ENCODE measurements around the gene KNDC1.

The KNDC1 gene

GRCh38 chr10:133195096-133195495, 35.1 kb downstream of the KNDC1 start:
- no peak overlapping the region for H3K23ac ChIP-seq (ENCODE audit: low read length)
- no CpG with 5 or more reads among the region's 19 CpGs for WGBS (ENCODE audit: extremely low coverage, insufficient coverage, insufficient read length)

GRCh38 chr10:133195611-133196010, 35.6 kb downstream of the KNDC1 start:
- H3K79me2 ChIP-seq (ENCODE audit: control insufficient read depth, insufficient read depth, low read length, poor library complexity) = no peaks in the 10 kb centered on the region
- H2BK5ac ChIP-seq (ENCODE audit: low read depth, low read length, poor library complexity) = no peak overlapping the region
- no peaks in the 10 kb centered on the region for H3K36me3 ChIP-seq (ENCODE audit: control insufficient read depth in 1 of 2, insufficient read depth in 2 of 2, low read length in 2 of 2)
- no peak overlapping the region for H2AFZ ChIP-seq (ENCODE audit: insufficient read depth, low read length, poor library complexity)
- H3K4me3 ChIP-seq (ENCODE audit: low read depth, low read length) = no peak overlapping the region
- H3K23ac ChIP-seq (ENCODE audit: low read length) = no peak overlapping the region
- H3K4me2 ChIP-seq (ENCODE audit: low read length) = no peak overlapping the region
- no peak overlapping the region for H3K14ac ChIP-seq (ENCODE audit: low read length)
- no peak overlapping the region for H2BK120ac ChIP-seq (ENCODE audit: insufficient read depth, low read length, poor library complexity)
- no CpG with 5 or more reads among the region's 23 CpGs for WGBS (ENCODE audit: extremely low coverage, insufficient coverage, insufficient read length)
- no peak overlapping the region for H3K9ac ChIP-seq (ENCODE audit: low read length)
- no peak overlapping the region for H3K27ac ChIP-seq (ENCODE audit: low read depth, low read length)
- H3K18ac ChIP-seq (ENCODE audit: low read length) = no peak overlapping the region
- no peak for DNase-seq
- no peak overlapping the region for H2AK5ac ChIP-seq (ENCODE audit: low read length)
- no peaks in the 10 kb centered on the region for H3K4me1 ChIP-seq (ENCODE audit: control insufficient read depth in 1 of 2, insufficient read depth in 2 of 2, low read length in 2 of 2)
- H3K27me3 ChIP-seq (ENCODE audit: insufficient read depth, low read length) = no peaks in the 10 kb centered on the region
- H3K9me3 ChIP-seq (ENCODE audit: insufficient read depth, low read depth, low read length) = peaks cover 8% of the 10 kb centered on the region
- H4K91ac ChIP-seq (ENCODE audit: low read depth, low read length) = no peak overlapping the region
- no peak overlapping the region for H2BK12ac ChIP-seq (ENCODE audit: low read length)
- H4K8ac ChIP-seq (ENCODE audit: low read depth, low read length) = no peak overlapping the region
- no peak overlapping the region for H4K12ac ChIP-seq (ENCODE audit: low read depth, low read length)
- no peak overlapping the region for H3K4ac ChIP-seq (ENCODE audit: low read depth, low read length)
- H3K79me1 ChIP-seq (ENCODE audit: low read length) = no peaks in the 10 kb centered on the region

More at GRCh38 chr10:133195096-133195495, 35.1 kb downstream of the KNDC1 start:
- no peak overlapping the region for H3K4me2 ChIP-seq (ENCODE audit: low read length)
- H3K9ac ChIP-seq (ENCODE audit: low read length) = no peak overlapping the region
- H4K91ac ChIP-seq (ENCODE audit: low read depth, low read length) = no peak overlapping the region
- no peak overlapping the region for H4K12ac ChIP-seq (ENCODE audit: low read depth, low read length)
- no peak overlapping the region for H3K4ac ChIP-seq (ENCODE audit: low read depth, low read length)
- H2BK120ac ChIP-seq (ENCODE audit: insufficient read depth, low read length, poor library complexity) = no peak overlapping the region
- H3K14ac ChIP-seq (ENCODE audit: low read length) = no peak overlapping the region
- no peak overlapping the region for H3K27ac ChIP-seq (ENCODE audit: low read depth, low read length)
- no peak overlapping the region for H3K18ac ChIP-seq (ENCODE audit: low read length)
- H3K4me3 ChIP-seq (ENCODE audit: low read depth, low read length) = peak overlapping the region; percentile 9
- DNase-seq = no peak
- H4K8ac ChIP-seq (ENCODE audit: low read depth, low read length) = no peak overlapping the region
- H2BK5ac ChIP-seq (ENCODE audit: low read depth, low read length, poor library complexity) = no peak overlapping the region
- H3K27me3 ChIP-seq (ENCODE audit: insufficient read depth, low read length) = no peaks in the 10 kb centered on the region
- no peak overlapping the region for H2BK12ac ChIP-seq (ENCODE audit: low read length)
- no peaks in the 10 kb centered on the region for H3K4me1 ChIP-seq (ENCODE audit: control insufficient read depth in 1 of 2, insufficient read depth in 2 of 2, low read length in 2 of 2)
- H2AFZ ChIP-seq (ENCODE audit: insufficient read depth, low read length, poor library complexity) = no peak overlapping the region
- no peak overlapping the region for H2AK5ac ChIP-seq (ENCODE audit: low read length)
- no peaks in the 10 kb centered on the region for H3K36me3 ChIP-seq (ENCODE audit: control insufficient read depth in 1 of 2, insufficient read depth in 2 of 2, low read length in 2 of 2)
- no peaks in the 10 kb centered on the region for H3K79me2 ChIP-seq (ENCODE audit: control insufficient read depth, insufficient read depth, low read length, poor library complexity)
- H3K9me3 ChIP-seq (ENCODE audit: insufficient read depth, low read depth, low read length) = peaks cover 8% of the 10 kb centered on the region
- H3K79me1 ChIP-seq (ENCODE audit: low read length) = no peaks in the 10 kb centered on the region

DNA sequence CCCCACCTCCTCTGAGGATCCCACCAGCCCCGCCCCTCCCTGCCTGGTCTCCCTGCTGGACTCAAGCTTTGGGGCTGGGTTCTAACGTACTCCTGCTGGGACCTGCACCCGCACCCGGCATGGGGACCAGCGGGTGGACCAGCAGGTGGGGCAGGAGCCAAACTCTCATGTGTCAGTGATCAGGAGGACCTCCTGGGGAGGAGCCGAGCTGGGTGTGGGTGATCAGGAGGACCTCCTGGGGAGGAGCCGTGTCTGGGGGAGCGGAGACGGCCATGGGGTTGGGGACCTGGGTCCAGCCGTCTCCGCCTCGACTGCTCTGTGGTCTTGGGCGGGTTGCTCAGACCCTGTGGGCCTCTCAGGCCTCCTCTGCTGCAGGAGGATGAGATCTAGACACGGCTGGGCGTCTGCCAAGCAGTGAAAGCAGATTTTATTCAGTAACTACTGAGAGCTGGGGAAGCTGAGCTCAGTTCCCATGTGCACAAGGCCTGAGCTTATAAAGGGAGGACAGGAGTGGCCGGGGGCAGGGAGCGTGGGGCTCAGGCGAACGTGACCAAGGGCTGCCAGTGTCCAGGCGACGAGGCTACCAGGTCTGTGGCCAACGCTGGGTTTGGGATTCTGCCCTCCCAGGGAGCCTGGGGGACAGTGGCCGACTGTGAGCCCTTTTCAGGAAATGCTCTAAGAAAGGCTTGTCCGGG, 36.3 kb downstream of the KNDC1 start:
- no peak overlapping the region for H3K18ac ChIP-seq (ENCODE audit: low read length)
- no peak overlapping the region for H3K14ac ChIP-seq (ENCODE audit: low read length)
- H3K27me3 ChIP-seq (ENCODE audit: insufficient read depth, low read length) = no peaks in the 10 kb centered on the region
- no peak overlapping the region for H2BK12ac ChIP-seq (ENCODE audit: low read length)
- H3K9ac ChIP-seq (ENCODE audit: low read length) = no peak overlapping the region
- no peak overlapping the region for H2BK5ac ChIP-seq (ENCODE audit: low read depth, low read length, poor library complexity)
- H2BK120ac ChIP-seq (ENCODE audit: insufficient read depth, low read length, poor library complexity) = no peak overlapping the region
- H3K4me1 ChIP-seq (ENCODE audit: control insufficient read depth in 1 of 2, insufficient read depth in 2 of 2, low read length in 2 of 2) = no peaks in the 10 kb centered on the region
- H3K9me3 ChIP-seq (ENCODE audit: insufficient read depth, low read depth, low read length) = peaks cover 8% of the 10 kb centered on the region
- no peak overlapping the region for H4K12ac ChIP-seq (ENCODE audit: low read depth, low read length)
- no peak overlapping the region for H2AK5ac ChIP-seq (ENCODE audit: low read length)
- no peak overlapping the region for H2AFZ ChIP-seq (ENCODE audit: insufficient read depth, low read length, poor library complexity)
- no peak overlapping the region for H3K27ac ChIP-seq (ENCODE audit: low read depth, low read length)
- H3K79me2 ChIP-seq (ENCODE audit: control insufficient read depth, insufficient read depth, low read length, poor library complexity) = no peaks in the 10 kb centered on the region
- H3K23ac ChIP-seq (ENCODE audit: low read length) = no peak overlapping the region
- no peak overlapping the region for H3K4ac ChIP-seq (ENCODE audit: low read depth, low read length)
- no peak overlapping the region for H4K8ac ChIP-seq (ENCODE audit: low read depth, low read length)
- no peak overlapping the region for H4K91ac ChIP-seq (ENCODE audit: low read depth, low read length)
- no peak for DNase-seq
- no peaks in the 10 kb centered on the region for H3K36me3 ChIP-seq (ENCODE audit: control insufficient read depth in 1 of 2, insufficient read depth in 2 of 2, low read length in 2 of 2)
- H3K4me2 ChIP-seq (ENCODE audit: low read length) = no peak overlapping the region
- no peaks in the 10 kb centered on the region for H3K79me1 ChIP-seq (ENCODE audit: low read length)
- no CpG with 5 or more reads among the region's 24 CpGs for WGBS (ENCODE audit: extremely low coverage, insufficient coverage, insufficient read length)
- H3K4me3 ChIP-seq (ENCODE audit: low read depth, low read length) = no peak overlapping the region

DNA sequence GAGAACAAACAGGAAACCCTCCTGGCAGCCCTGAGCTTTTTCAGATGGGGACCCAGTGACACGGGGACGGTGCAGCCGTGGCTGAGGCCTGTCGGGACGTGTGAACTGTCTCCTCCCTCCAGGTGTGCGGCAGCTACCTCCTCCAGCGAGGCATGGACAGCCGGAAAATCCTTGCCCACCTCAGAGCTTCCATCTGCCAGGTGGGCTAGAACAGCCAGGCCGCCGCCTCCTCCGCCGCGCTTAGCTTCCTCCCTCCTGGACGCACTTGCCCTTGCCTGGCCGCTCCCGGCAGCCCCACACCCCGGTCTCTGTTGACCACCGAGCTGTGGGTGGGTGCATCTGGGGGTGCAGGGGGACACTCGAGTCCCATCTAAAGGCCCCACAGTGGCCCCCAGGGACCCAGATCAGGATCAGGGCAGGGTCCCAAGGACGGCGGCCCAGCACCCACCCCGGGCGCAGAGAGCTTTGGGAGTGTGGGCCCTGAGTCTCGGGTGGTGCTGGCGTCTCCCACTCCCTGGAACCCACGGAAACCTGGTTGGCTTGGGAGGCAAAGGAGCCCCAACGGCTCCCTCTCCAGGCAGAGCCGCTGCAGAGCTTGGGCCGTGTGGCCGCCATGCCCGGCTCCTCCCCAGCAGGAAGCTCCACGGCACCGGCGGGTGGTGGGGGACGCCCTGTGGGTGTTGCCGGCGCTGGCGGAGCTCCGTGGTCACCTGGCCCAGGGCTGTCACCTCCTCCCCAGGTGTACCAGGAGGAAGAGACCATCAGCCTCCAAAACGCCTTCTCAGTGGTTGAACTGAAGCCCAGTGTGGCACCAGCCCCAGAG, 37.1 kb downstream of the KNDC1 start:
- Histone ChIP-seq H3K18ac (ENCODE audit: low read length) (no peak overlapping the region), H3K4me2 (ENCODE audit: low read length) (no peak overlapping the region), H2AK5ac (ENCODE audit: low read length) (no peak overlapping the region), H3K23ac (ENCODE audit: low read length) (no peak overlapping the region), H3K9me3 (ENCODE audit: insufficient read depth, low read depth, low read length) (peaks cover 5% of the 10 kb centered on the region), H3K9ac (ENCODE audit: low read length) (no peak overlapping the region), H3K79me2 (ENCODE audit: control insufficient read depth, insufficient read depth, low read length, poor library complexity) (no peaks in the 10 kb centered on the region), H3K27me3 (ENCODE audit: insufficient read depth, low read length) (no peaks in the 10 kb centered on the region), H3K4me3 (ENCODE audit: low read depth, low read length) (no peak overlapping the region), H3K79me1 (ENCODE audit: low read length) (no peaks in the 10 kb centered on the region), H3K4me1 (ENCODE audit: control insufficient read depth in 1 of 2, insufficient read depth in 2 of 2, low read length in 2 of 2) (no peaks in the 10 kb centered on the region), H3K27ac (ENCODE audit: low read depth, low read length) (no peak overlapping the region), H2BK5ac (ENCODE audit: low read depth, low read length, poor library complexity) (no peak overlapping the region), H2BK12ac (ENCODE audit: low read length) (no peak overlapping the region), H4K12ac (ENCODE audit: low read depth, low read length) (no peak overlapping the region), H4K8ac (ENCODE audit: low read depth, low read length) (no peak overlapping the region), H3K14ac (ENCODE audit: low read length) (no peak overlapping the region), H3K36me3 (ENCODE audit: control insufficient read depth in 1 of 2, insufficient read depth in 2 of 2, low read length in 2 of 2) (no peaks in the 10 kb centered on the region), H3K4ac (ENCODE audit: low read depth, low read length) (no peak overlapping the region), H2AFZ (ENCODE audit: insufficient read depth, low read length, poor library complexity) (no peak overlapping the region), H4K91ac (ENCODE audit: low read depth, low read length) (no peak overlapping the region), H2BK120ac (ENCODE audit: insufficient read depth, low read length, poor library complexity) (no peak overlapping the region)
- WGBS (ENCODE audit: extremely low coverage, insufficient coverage, insufficient read length) = no CpG with 5 or more reads among the region's 40 CpGs
- DNase-seq = no peak

Data from trophoblast cell (in vitro differentiated cells and primary cell).